IPS DF 6.9 (cell line): ENCODE results near the gene GCSAML.

Experiments
- DNase-seq: peaks from one replicate; pipeline ENCODE4 v3.0.0-alpha.2; 2013; ENCODE audit warnings: low read depth, low spot score
- H3K27ac ChIP-seq: one replicate; pipeline ENCODE4 v1.5.1; 2013; ENCODE audit warnings: low read length, control low read depth
- H3K27me3 ChIP-seq: 2 replicates; pipeline ENCODE4 v1.6.1; 2013; ENCODE audit warnings: mild to moderate bottlenecking, low read length; ENCODE audit not compliant: control insufficient read depth, insufficient read depth
- H3K36me3 ChIP-seq: 2 replicates; pipeline ENCODE4 v1.6.1; 2013; ENCODE audit warnings: low read length; ENCODE audit not compliant: control insufficient read depth, insufficient read depth
- H3K4me1 ChIP-seq: 2 replicates; pipeline ENCODE4 v1.6.1; 2013; ENCODE audit warnings: low read length; ENCODE audit not compliant: control insufficient read depth, insufficient read depth
- H3K4me3 ChIP-seq: 2 replicates; pipeline ENCODE4 v1.5.1; 2013; ENCODE audit warnings: mild to moderate bottlenecking, low read length
- H3K9me3 ChIP-seq: 2 replicates; pipeline ENCODE4 v1.6.1; 2013; ENCODE audit warnings: low read length, inconsistent platforms; ENCODE audit not compliant: control insufficient read depth, insufficient read depth
- WGBS: extraction: QIAGEN DNeasy Blood & Tissue Kit; methylation state at CpG from one replicate; pipeline ENCODE4 v1.1.7; 2013; ENCODE audit warnings: mixed read lengths, missing lambda C conversion rate; ENCODE audit not compliant: insufficient read length, insufficient coverage; 5-methylcytosine and 5-hydroxymethylcytosine counted together

The GCSAML gene

GRCh38 chr1:247562198-247562597 lies 13.3 kb downstream of the GCSAML start:
- 0 out of 2 replicates have a peak, but pooled peaks cover 1% of the 10 kb centered on the region for H3K4me1 ChIP-seq
- WGBS: no CpG with 5 or more reads among the region's 9 CpGs
- H3K9me3 ChIP-seq: no peaks in the 10 kb centered on the region
- H3K36me3 ChIP-seq: no peaks in the 10 kb centered on the region
- H3K4me3 ChIP-seq: no peak overlapping the region
- no peaks in the 10 kb centered on the region for H3K27me3 ChIP-seq
- H3K27ac ChIP-seq: no peak overlapping the region
- no peak for DNase-seq

GRCh38 chr1:247574236-247574635 lies 25.3 kb downstream of the GCSAML start:
- DNase-seq: no peak
- WGBS: no CpG with 5 or more reads among the region's 1 CpG
- Histone ChIP-seq H3K4me1 (no peaks in the 10 kb centered on the region), H3K36me3 (no peaks in the 10 kb centered on the region), H3K27ac (no peak overlapping the region), H3K9me3 (no peaks in the 10 kb centered on the region), H3K27me3 (no peaks in the 10 kb centered on the region), H3K4me3 (no peak overlapping the region)

GRCh38 chr1:247574664-247575063 lies 25.7 kb downstream of the GCSAML start:
- no peak for DNase-seq
- Histone ChIP-seq H3K27me3 (no peaks in the 10 kb centered on the region), H3K36me3 (no peaks in the 10 kb centered on the region), H3K4me3 (no peak overlapping the region), H3K4me1 (no peaks in the 10 kb centered on the region), H3K27ac (no peak overlapping the region), H3K9me3 (no peaks in the 10 kb centered on the region)

- no CpG with 5 or more reads among the region's 3 CpGs for WGBS
These were observed 27.6 kb downstream of the GCSAML start for GRCh38 chr1:247576514-247576913.

GRCh38 chr1:247578946-247579460 lies 30.1 kb downstream of the GCSAML start:
- Histone ChIP-seq H3K9me3 (no peaks in the 10 kb centered on the region), H3K27me3 (no peaks in the 10 kb centered on the region), H3K36me3 (no peaks in the 10 kb centered on the region), H3K4me1 (no peaks in the 10 kb centered on the region), H3K4me3 (no peak overlapping the region), H3K27ac (no peak overlapping the region)
- WGBS: no CpG with 5 or more reads among the region's 5 CpGs
- no peak for DNase-seq

More at GRCh38 chr1:247576514-247576913, 27.6 kb downstream of the GCSAML start:
- H3K36me3 ChIP-seq: no peaks in the 10 kb centered on the region
- no peak overlapping the region for H3K27ac ChIP-seq
- no peak for DNase-seq
- no peak overlapping the region for H3K4me3 ChIP-seq
- H3K4me1 ChIP-seq: no peaks in the 10 kb centered on the region
- no peaks in the 10 kb centered on the region for H3K9me3 ChIP-seq
- no peaks in the 10 kb centered on the region for H3K27me3 ChIP-seq

GRCh38 chr1:247588060-247588459 lies 39.1 kb downstream of the GCSAML start, which contains the start of gene OR2G2:
OR2G2 (plus strand) TSS chr1:247588360; CDS start chr1:247588360, 0 bp downstream.
- no peak within 1 kb of the TSS for H3K27ac ChIP-seq
- H3K4me3 ChIP-seq: no peak within 1 kb of the TSS
- DNase-seq: no peak
- no peaks in the 10 kb centered on the region for H3K4me1 ChIP-seq
- H3K9me3 ChIP-seq: no peaks in the 10 kb centered on the region
- no CpG with 5 or more reads among the region's 2 CpGs for WGBS
- no peaks in the 10 kb centered on the region for H3K27me3 ChIP-seq
- H3K36me3 ChIP-seq: no peaks in the 10 kb centered on the region

GRCh38 chr1:247605286-247605685 lies 56.4 kb downstream of the GCSAML start, which contains the start of gene OR2G3:
OR2G3 (plus strand) TSS chr1:247605586; CDS start chr1:247605586, 0 bp downstream.
- Histone ChIP-seq H3K4me1 (no peaks in the 10 kb centered on the region), H3K27me3 (no peaks in the 10 kb centered on the region), H3K36me3 (no peaks in the 10 kb centered on the region), H3K9me3 (no peaks in the 10 kb centered on the region), H3K4me3 (no peak within 1 kb of the TSS), H3K27ac (no peak within 1 kb of the TSS)
- WGBS: no CpG with 5 or more reads among the region's 2 CpGs
- no peak for DNase-seq

DNA sequence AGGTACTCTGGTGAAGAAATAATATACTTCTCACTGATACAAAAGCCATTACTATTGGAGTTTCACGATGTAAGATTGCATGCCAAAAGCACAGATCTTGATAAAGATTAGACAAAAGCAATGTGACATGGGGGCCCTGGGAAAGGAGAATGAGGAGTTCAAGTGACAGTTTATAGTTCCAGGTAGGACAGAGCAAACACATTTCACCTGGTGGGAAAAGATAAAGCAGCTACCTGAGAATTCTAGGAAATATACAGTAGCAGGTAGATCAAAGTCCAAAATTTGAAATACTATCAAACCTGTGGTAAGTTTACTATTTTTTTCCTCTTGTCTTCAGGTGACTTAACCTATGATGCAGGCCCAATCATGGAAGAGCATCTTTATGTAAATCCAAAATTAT lies 64.5 kb downstream of the GCSAML start:
- Histone ChIP-seq H3K27ac (no peak overlapping the region), H3K4me3 (no peak overlapping the region), H3K9me3 (no peaks in the 10 kb centered on the region), H3K36me3 (no peaks in the 10 kb centered on the region), H3K4me1 (no peaks in the 10 kb centered on the region), H3K27me3 (no peaks in the 10 kb centered on the region)
- no peak for DNase-seq
- no CpG with 5 or more reads among the region's 1 CpG for WGBS

- DNase-seq: no peak
- Histone ChIP-seq H3K9me3 (no peaks in the 10 kb centered on the region), H3K4me1 (no peaks in the 10 kb centered on the region), H3K36me3 (no peaks in the 10 kb centered on the region), H3K4me3 (no peak overlapping the region), H3K27ac (no peak overlapping the region), H3K27me3 (no peaks in the 10 kb centered on the region)
- no CpG with 5 or more reads among the region's 5 CpGs for WGBS
These were observed 65.7 kb downstream of the GCSAML start for GRCh38 chr1:247614625-247615024.
